ENCODE measurements around the gene TMEM88. TPM values are rescaled to one million over a fixed set of nuclear protein-coding genes. Genes with fewer than 3 reads are reported as not detected.

The TMEM88 gene
- total and polyA plus RNA-seq, 2 of the 13 experiments (the other 11 are each of a cell fraction or from before 2014, with no cell fraction given), result 0.31 to 0.66 TPM

GRCh38 chr17:7834957-7835813 lies 19.7 kb upstream of the TMEM88 start (continued):
- TF ChIP-seq PHF21A (CRISPR knock-in tag; IDR thresholded peaks at IDR 0.05) (no peak; the same call in 1 of the 2 replicates), ZBTB21 (CRISPR knock-in tag; IDR thresholded peaks at IDR 0.05) (no peak), SRSF1 (optimal IDR thresholded peaks at IDR 0.05; ENCODE audit: low read depth, low read length) (peak; percentile 21), ZNF672 (CRISPR knock-in tag; IDR thresholded peaks at IDR 0.05) (no peak), PCBP1 (IDR thresholded peaks at IDR 0.05; ENCODE audit: borderline replicate concordance, low read depth, low read length) (peak; percentile 84; the same call in 1 of the 2 replicates), HCFC1 (IDR thresholded peaks at IDR 0.05; ENCODE audit: low read depth, low read length) (no peak), ZNF530 (CRISPR knock-in tag; IDR thresholded peaks at IDR 0.05; ENCODE audit: low read depth) (no peak), ATM (IDR thresholded peaks at IDR 0.05; ENCODE audit: borderline replicate concordance) (no peak), CREM (IDR thresholded peaks at IDR 0.05) (peak; percentile 74; the same call in 1 of the 2 replicates), CREM (CRISPR knock-in tag; IDR thresholded peaks at IDR 0.05) (no peak), PPARG (CRISPR knock-in tag; conservative IDR thresholded peaks at IDR 0.05) (no peak), ZNF574 (CRISPR knock-in tag; IDR thresholded peaks at IDR 0.05) (no peak), SOX6 (IDR thresholded peaks at IDR 0.05) (no peak), SOX6 (CRISPR knock-in tag; IDR thresholded peaks at IDR 0.05) (peak; percentile 22), CBX2 (IDR thresholded peaks at IDR 0.05; ENCODE audit: low read depth, low read length) (no peak), CBX2 (CRISPR knock-in tag; IDR thresholded peaks at IDR 0.05; ENCODE audit: low read depth) (no peak), RAD21 (CRISPR knock-in tag; IDR thresholded peaks at IDR 0.05) (peak; percentile 74), ZNF292 (CRISPR knock-in tag; IDR thresholded peaks at IDR 0.05; ENCODE audit: borderline replicate concordance, low read depth) (no peak), DBP (CRISPR knock-in tag; IDR thresholded peaks at IDR 0.05; ENCODE audit: not compliant biosample characterization) (no peak), NCOR1 (IDR thresholded peaks at IDR 0.05; ENCODE audit: borderline replicate concordance, low read length) (no peak), NONO (IDR thresholded peaks at IDR 0.05) (no peak), NONO (CRISPR knock-in tag; conservative IDR thresholded peaks at IDR 0.05) (peak; percentile 47), YEATS4 (CRISPR knock-in tag; IDR thresholded peaks at IDR 0.05; ENCODE audit: borderline replicate concordance) (no peak)
- TF ChIP-seq, protein P1, sequence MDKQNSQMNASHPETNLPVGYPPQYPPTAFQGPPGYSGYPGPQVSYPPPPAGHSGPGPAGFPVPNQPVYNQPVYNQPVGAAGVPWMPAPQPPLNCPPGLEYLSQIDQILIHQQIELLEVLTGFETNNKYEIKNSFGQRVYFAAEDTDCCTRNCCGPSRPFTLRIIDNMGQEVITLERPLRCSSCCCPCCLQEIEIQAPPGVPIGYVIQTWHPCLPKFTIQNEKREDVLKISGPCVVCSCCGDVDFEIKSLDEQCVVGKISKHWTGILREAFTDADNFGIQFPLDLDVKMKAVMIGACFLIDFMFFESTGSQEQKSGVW (CRISPR knock-in tag; IDR thresholded peaks at IDR 0.05; ENCODE audit: borderline replicate concordance), result no peak

All from HepG2 (cell line).